Measurements from ENCODE around the gene MARCHF3.
A peak's percentile ranks its signal among the peaks of the same experiment; 100 is the strongest.

MARCHF3 gene

GRCh38 chr5:126877602-126878001 is 152.8 kb downstream of the MARCHF3 start:
- DNase-seq (ENCODE audit: extremely low read depth, low read depth): no peak
- TF ChIP-seq CTCF (IDR thresholded peaks at IDR 0.05; ENCODE audit: low read depth, low read length, missing control alignments): no peak
- H3K4me3 ChIP-seq (replicated peaks; ENCODE audit: low read depth, low read length): no peak overlapping the region

- DNase-seq (ENCODE audit: extremely low read depth, low read depth): no peak
Observed at GRCh38 chr5:126875303-126875785, 155.0 kb downstream of the MARCHF3 start.

GRCh38 chr5:126872561-126873354 is 157.6 kb downstream of the MARCHF3 start:
- DNase-seq (ENCODE audit: extremely low read depth, low read depth): no peak
- TF ChIP-seq CTCF (IDR thresholded peaks at IDR 0.05; ENCODE audit: low read depth, low read length, missing control alignments): no peak
- H3K4me3 ChIP-seq (replicated peaks; ENCODE audit: low read depth, low read length): no peak overlapping the region

More at GRCh38 chr5:126875303-126875785, 155.0 kb downstream of the MARCHF3 start:
- H3K4me3 ChIP-seq (replicated peaks; ENCODE audit: low read depth, low read length): no peak overlapping the region
- TF ChIP-seq CTCF (IDR thresholded peaks at IDR 0.05; ENCODE audit: low read depth, low read length, missing control alignments): no peak

GRCh38 chr5:126871441-126871840 is 158.9 kb downstream of the MARCHF3 start:
- no peak for DNase-seq (ENCODE audit: extremely low read depth, low read depth)
- no peak overlapping the region for H3K4me3 ChIP-seq (replicated peaks; ENCODE audit: low read depth, low read length)
- TF ChIP-seq CTCF (IDR thresholded peaks at IDR 0.05; ENCODE audit: low read depth, low read length, missing control alignments): no peak

- TF ChIP-seq CTCF (IDR thresholded peaks at IDR 0.05; ENCODE audit: low read depth, low read length, missing control alignments): no peak
- peak overlapping the region; percentile 7; the same call in 1 of the 2 replicates for H3K4me3 ChIP-seq (replicated peaks; ENCODE audit: low read depth, low read length)
- DNase-seq (ENCODE audit: extremely low read depth, low read depth): no peak
Observed at GRCh38 chr5:126869005-126869451, 161.3 kb downstream of the MARCHF3 start.

GRCh38 chr5:126868338-126869004 is 161.9 kb downstream of the MARCHF3 start:
- DNase-seq (ENCODE audit: extremely low read depth, low read depth): no peak
- no peak overlapping the region for H3K4me3 ChIP-seq (replicated peaks; ENCODE audit: low read depth, low read length)
- no peak for TF ChIP-seq CTCF (IDR thresholded peaks at IDR 0.05; ENCODE audit: low read depth, low read length, missing control alignments)

Data from HFF-Myc (cell line).